ENCODE measurements around the gene HSD3B1. TPM values are rescaled to one million over a fixed set of nuclear protein-coding genes. Genes with fewer than 3 reads are reported as not detected.
"Not testable (repeated sequence)": the region's sequence is repeated elsewhere in the genome, so short reads cannot be mapped to it uniquely, and the experiment has no call there.

Gene HSD3B1
- total RNA-seq, 1 donor from 2014 or later: not detected

DNA sequence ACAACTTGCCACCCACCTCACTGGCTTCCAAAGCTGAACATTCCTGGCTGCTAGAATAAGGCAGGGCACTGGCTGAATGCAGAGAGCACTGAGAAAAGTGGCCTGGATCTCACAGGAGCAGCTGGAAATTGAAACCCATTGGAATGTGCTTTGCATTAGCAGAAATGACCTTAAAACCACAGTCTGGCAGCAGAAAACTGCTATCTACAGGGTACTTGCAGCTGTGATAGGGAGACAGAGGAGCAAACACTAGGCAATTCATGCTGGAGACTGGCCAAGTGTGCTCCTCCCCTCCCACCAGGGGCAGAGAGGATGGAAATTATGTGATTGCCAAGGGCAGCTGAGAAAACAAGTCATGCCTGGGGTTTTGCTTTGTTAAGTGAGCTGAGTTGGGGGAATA is 47.2 kb downstream of the HSD3B1 start:
- no peak for DNase-seq (ENCODE audit: low read depth)
- no peak for FAIRE-seq
- TF ChIP-seq, protein P1, sequence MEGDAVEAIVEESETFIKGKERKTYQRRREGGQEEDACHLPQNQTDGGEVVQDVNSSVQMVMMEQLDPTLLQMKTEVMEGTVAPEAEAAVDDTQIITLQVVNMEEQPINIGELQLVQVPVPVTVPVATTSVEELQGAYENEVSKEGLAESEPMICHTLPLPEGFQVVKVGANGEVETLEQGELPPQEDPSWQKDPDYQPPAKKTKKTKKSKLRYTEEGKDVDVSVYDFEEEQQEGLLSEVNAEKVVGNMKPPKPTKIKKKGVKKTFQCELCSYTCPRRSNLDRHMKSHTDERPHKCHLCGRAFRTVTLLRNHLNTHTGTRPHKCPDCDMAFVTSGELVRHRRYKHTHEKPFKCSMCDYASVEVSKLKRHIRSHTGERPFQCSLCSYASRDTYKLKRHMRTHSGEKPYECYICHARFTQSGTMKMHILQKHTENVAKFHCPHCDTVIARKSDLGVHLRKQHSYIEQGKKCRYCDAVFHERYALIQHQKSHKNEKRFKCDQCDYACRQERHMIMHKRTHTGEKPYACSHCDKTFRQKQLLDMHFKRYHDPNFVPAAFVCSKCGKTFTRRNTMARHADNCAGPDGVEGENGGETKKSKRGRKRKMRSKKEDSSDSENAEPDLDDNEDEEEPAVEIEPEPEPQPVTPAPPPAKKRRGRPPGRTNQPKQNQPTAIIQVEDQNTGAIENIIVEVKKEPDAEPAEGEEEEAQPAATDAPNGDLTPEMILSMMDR (IDR thresholded peaks at IDR 0.05; ENCODE audit: insufficient read depth, low read length, severe bottlenecking): no peak

DNA sequence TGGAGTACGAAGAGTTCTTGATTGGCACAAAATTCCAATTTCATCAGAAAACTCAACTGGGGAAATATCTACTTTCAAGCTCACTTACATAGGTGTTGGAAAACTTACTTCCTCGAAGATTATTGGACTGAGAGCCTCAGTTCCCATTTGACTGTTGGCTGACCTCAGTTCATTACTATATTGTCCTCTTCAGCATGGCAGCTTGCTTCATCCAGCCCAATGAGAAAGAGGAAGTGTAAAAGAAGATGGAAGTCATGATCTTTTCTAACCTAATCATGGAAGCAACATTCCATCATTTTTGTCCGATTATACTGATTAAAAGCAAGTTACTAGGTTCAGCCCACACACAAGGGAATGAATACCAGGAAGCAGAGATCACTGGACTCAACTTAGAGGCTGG is 49.4 kb downstream of the HSD3B1 start:
- DNase-seq (ENCODE audit: low read depth) (no peak), FAIRE-seq (no peak)
- TF ChIP-seq, protein P1 (IDR thresholded peaks at IDR 0.05; ENCODE audit: insufficient read depth, low read length, severe bottlenecking): no peak
- no peak overlapping the region for H3K4me3 ChIP-seq (ENCODE audit: low read depth, low read length)
- H3K36me3 ChIP-seq (ENCODE audit: control insufficient read depth, insufficient read depth, low read length): no peaks in the 10 kb centered on the region
- no peaks in the 10 kb centered on the region for H3K27me3 ChIP-seq (ENCODE audit: control insufficient read depth, insufficient read depth, low read length)

More for the DNA sequence above, 47.2 kb downstream of the HSD3B1 start:
- no peaks in the 10 kb centered on the region for H3K36me3 ChIP-seq (ENCODE audit: control insufficient read depth, insufficient read depth, low read length)
- H3K4me3 ChIP-seq (ENCODE audit: low read depth, low read length): no peak overlapping the region
- H3K27me3 ChIP-seq (ENCODE audit: control insufficient read depth, insufficient read depth, low read length): no peaks in the 10 kb centered on the region

GRCh38 chr1:119560402-119560801 is 53.4 kb downstream of the HSD3B1 start:
- FAIRE-seq; DNase-seq (ENCODE audit: low read depth); H3K4me3 ChIP-seq (ENCODE audit: low read depth, low read length); H3K36me3 ChIP-seq (ENCODE audit: control insufficient read depth, insufficient read depth, low read length); H3K27me3 ChIP-seq (ENCODE audit: control insufficient read depth, insufficient read depth, low read length): not testable (repeated sequence)

- no peak for FAIRE-seq
- no peak for DNase-seq (ENCODE audit: low read depth)
- TF ChIP-seq, protein P1 (IDR thresholded peaks at IDR 0.05; ENCODE audit: insufficient read depth, low read length, severe bottlenecking): no peak
- H3K27me3 ChIP-seq (ENCODE audit: control insufficient read depth, insufficient read depth, low read length): no peaks in the 10 kb centered on the region
- no peak overlapping the region for H3K4me3 ChIP-seq (ENCODE audit: low read depth, low read length)
- H3K36me3 ChIP-seq (ENCODE audit: control insufficient read depth, insufficient read depth, low read length): no peaks in the 10 kb centered on the region
Measured at GRCh38 chr1:119564548-119564947, 57.5 kb downstream of the HSD3B1 start.

Other genes starting within 250 kb of the HSD3B1 start
- 0.13 TPM in 1 of 2 replicates, not detected in the other for gene HAO2, start 138.4 kb upstream of the HSD3B1 start, total RNA-seq
- gene HSD3B2, start 92.1 kb upstream of the HSD3B1 start, total RNA-seq: not detected in 2 replicates
- gene ZNF697, start 141.1 kb downstream of the HSD3B1 start, total RNA-seq: 3.7 and 5.5 TPM in 2 replicates
- 168 and 207 TPM in 2 replicates for gene PHGDH, start 204.7 kb downstream of the HSD3B1 start, total RNA-seq